ENCODE results near the gene ACOXL.

GRCh38 chr2:110743600-110743999 lies 11.2 kb downstream of the ACOXL start:
- TF ChIP-seq TCF7L2 (IDR thresholded peaks at IDR 0.05; ENCODE audit: borderline replicate concordance, low read depth, low read length) (no peak), ZNF18 (tag by site-specific recombination; IDR thresholded peaks at IDR 0.05) (no peak), REST (tag by site-specific recombination; IDR thresholded peaks at IDR 0.05) (no peak), CTCF (tag by site-specific recombination; IDR thresholded peaks at IDR 0.05) (no peak), ZNF544 (tag by site-specific recombination; IDR thresholded peaks at IDR 0.05) (no peak), ZNF350 (tag by site-specific recombination; IDR thresholded peaks at IDR 0.05) (no peak), ZNF398 (tag by site-specific recombination; IDR thresholded peaks at IDR 0.05) (no peak)

All from HEK293 (cell line).